ENCODE measurements around the gene ACP6. TPM values are rescaled to one million over a fixed set of nuclear protein-coding genes. Genes with fewer than 3 reads are reported as not detected.

Gene ACP6
- total RNA-seq, 1 experiment from 2014 or later = 31.5 TPM

DNA sequence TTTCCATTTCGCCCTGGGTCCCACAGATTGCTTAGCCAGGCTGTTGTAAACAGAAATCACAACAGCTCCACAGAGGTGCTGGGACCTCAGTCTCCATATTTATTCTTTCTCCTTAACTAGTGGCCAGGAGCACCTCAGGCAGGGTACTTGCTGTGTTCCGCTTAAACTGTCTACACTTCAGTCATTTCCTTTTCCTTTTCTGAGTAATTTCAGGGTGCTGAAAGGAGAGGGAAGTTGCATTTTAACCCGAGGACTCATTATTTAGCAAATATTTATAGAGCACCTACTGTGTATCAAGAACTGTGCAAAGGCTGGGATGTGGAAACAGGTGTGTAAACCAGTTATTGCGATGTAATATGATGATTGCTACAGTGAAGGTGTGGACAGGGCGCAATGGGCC lies 41.9 kb downstream of the ACP6 start (continued):
- TF ChIP-seq, protein P1, sequence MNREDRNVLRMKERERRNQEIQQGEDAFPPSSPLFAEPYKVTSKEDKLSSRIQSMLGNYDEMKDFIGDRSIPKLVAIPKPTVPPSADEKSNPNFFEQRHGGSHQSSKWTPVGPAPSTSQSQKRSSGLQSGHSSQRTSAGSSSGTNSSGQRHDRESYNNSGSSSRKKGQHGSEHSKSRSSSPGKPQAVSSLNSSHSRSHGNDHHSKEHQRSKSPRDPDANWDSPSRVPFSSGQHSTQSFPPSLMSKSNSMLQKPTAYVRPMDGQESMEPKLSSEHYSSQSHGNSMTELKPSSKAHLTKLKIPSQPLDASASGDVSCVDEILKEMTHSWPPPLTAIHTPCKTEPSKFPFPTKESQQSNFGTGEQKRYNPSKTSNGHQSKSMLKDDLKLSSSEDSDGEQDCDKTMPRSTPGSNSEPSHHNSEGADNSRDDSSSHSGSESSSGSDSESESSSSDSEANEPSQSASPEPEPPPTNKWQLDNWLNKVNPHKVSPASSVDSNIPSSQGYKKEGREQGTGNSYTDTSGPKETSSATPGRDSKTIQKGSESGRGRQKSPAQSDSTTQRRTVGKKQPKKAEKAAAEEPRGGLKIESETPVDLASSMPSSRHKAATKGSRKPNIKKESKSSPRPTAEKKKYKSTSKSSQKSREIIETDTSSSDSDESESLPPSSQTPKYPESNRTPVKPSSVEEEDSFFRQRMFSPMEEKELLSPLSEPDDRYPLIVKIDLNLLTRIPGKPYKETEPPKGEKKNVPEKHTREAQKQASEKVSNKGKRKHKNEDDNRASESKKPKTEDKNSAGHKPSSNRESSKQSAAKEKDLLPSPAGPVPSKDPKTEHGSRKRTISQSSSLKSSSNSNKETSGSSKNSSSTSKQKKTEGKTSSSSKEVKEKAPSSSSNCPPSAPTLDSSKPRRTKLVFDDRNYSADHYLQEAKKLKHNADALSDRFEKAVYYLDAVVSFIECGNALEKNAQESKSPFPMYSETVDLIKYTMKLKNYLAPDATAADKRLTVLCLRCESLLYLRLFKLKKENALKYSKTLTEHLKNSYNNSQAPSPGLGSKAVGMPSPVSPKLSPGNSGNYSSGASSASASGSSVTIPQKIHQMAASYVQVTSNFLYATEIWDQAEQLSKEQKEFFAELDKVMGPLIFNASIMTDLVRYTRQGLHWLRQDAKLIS (CRISPR knock-in tag; IDR thresholded peaks at IDR 0.05; ENCODE audit: borderline replicate concordance) = no peak
- TF ChIP-seq, protein P2, sequence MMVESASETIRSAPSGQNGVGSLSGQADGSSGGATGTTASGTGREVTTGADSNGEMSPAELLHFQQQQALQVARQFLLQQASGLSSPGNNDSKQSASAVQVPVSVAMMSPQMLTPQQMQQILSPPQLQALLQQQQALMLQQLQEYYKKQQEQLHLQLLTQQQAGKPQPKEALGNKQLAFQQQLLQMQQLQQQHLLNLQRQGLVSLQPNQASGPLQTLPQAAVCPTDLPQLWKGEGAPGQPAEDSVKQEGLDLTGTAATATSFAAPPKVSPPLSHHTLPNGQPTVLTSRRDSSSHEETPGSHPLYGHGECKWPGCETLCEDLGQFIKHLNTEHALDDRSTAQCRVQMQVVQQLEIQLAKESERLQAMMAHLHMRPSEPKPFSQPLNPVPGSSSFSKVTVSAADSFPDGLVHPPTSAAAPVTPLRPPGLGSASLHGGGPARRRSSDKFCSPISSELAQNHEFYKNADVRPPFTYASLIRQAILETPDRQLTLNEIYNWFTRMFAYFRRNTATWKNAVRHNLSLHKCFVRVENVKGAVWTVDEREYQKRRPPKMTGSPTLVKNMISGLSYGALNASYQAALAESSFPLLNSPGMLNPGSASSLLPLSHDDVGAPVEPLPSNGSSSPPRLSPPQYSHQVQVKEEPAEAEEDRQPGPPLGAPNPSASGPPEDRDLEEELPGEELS (CRISPR knock-in tag; IDR thresholded peaks at IDR 0.05) = no peak

DNA sequence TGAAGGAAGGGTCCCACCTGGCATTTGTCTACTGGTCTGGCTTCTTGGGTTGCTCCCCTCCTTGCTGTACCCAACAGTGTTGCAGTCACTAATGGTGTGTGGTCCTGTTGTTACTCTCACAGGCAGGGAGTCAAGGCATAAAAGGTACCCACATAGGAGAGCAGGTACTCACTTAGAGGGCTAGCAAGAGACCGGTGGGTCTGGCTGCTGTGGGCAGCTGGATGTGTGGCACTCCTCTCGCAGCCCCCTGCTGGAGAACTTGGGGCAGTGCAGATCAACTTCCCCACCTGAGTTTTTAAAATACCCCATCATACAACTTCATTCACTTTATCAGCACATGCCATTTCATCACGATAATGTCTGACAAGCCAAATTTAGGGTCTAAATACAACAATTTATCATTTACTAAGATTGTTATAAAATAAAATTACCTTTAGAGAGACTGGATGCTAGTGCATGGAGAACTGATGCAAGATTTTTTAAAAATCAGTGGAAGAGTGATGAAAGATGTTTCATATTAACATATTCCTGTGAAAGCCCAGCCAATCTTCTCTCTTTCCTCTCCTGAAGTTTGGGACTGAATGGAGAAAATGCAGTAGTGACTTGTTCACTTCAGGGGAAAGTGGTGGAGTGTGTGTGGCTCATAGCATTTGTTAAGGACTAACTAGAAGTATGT lies 42.8 kb downstream of the ACP6 start:
- DNase-seq (ENCODE audit: low spot score) (peak; percentile 60), ATAC-seq (peak; percentile 81)
- ChIA-PET CTCF (interaction anchor here (0.6 to 4.8 kb wide), 24 partner anchors 9 to 386 kb away, joined by 3 to 25 read pairs (median 4); partner anchors contain the start of gene BCL9), POLR2A (no interaction called here)
- H3K4me3 Mint-ChIP-seq = no peak overlapping the region
- no peaks in the 10 kb centered on the region for H3K27me3 Mint-ChIP-seq (ENCODE audit: low read depth)
- H3K9me3 Mint-ChIP-seq = no peaks in the 10 kb centered on the region
- TF ChIP-seq, protein P3, sequence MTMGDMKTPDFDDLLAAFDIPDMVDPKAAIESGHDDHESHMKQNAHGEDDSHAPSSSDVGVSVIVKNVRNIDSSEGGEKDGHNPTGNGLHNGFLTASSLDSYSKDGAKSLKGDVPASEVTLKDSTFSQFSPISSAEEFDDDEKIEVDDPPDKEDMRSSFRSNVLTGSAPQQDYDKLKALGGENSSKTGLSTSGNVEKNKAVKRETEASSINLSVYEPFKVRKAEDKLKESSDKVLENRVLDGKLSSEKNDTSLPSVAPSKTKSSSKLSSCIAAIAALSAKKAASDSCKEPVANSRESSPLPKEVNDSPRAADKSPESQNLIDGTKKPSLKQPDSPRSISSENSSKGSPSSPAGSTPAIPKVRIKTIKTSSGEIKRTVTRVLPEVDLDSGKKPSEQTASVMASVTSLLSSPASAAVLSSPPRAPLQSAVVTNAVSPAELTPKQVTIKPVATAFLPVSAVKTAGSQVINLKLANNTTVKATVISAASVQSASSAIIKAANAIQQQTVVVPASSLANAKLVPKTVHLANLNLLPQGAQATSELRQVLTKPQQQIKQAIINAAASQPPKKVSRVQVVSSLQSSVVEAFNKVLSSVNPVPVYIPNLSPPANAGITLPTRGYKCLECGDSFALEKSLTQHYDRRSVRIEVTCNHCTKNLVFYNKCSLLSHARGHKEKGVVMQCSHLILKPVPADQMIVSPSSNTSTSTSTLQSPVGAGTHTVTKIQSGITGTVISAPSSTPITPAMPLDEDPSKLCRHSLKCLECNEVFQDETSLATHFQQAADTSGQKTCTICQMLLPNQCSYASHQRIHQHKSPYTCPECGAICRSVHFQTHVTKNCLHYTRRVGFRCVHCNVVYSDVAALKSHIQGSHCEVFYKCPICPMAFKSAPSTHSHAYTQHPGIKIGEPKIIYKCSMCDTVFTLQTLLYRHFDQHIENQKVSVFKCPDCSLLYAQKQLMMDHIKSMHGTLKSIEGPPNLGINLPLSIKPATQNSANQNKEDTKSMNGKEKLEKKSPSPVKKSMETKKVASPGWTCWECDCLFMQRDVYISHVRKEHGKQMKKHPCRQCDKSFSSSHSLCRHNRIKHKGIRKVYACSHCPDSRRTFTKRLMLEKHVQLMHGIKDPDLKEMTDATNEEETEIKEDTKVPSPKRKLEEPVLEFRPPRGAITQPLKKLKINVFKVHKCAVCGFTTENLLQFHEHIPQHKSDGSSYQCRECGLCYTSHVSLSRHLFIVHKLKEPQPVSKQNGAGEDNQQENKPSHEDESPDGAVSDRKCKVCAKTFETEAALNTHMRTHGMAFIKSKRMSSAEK (CRISPR knock-in tag; IDR thresholded peaks at IDR 0.05; ENCODE audit: borderline replicate concordance) = no peak
- TF ChIP-seq ZNF121 (CRISPR knock-in tag; IDR thresholded peaks at IDR 0.05) = peak; percentile 100
- TF ChIP-seq, protein P4, sequence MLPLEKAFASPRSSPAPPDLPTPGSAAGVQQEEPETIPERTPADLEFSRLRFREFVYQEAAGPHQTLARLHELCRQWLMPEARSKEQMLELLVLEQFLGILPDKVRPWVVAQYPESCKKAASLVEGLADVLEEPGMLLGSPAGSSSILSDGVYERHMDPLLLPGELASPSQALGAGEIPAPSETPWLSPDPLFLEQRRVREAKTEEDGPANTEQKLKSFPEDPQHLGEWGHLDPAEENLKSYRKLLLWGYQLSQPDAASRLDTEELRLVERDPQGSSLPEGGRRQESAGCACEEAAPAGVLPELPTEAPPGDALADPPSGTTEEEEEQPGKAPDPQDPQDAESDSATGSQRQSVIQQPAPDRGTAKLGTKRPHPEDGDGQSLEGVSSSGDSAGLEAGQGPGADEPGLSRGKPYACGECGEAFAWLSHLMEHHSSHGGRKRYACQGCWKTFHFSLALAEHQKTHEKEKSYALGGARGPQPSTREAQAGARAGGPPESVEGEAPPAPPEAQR (CRISPR knock-in tag; IDR thresholded peaks at IDR 0.05) = no peak
- TF ChIP-seq, protein P5, sequence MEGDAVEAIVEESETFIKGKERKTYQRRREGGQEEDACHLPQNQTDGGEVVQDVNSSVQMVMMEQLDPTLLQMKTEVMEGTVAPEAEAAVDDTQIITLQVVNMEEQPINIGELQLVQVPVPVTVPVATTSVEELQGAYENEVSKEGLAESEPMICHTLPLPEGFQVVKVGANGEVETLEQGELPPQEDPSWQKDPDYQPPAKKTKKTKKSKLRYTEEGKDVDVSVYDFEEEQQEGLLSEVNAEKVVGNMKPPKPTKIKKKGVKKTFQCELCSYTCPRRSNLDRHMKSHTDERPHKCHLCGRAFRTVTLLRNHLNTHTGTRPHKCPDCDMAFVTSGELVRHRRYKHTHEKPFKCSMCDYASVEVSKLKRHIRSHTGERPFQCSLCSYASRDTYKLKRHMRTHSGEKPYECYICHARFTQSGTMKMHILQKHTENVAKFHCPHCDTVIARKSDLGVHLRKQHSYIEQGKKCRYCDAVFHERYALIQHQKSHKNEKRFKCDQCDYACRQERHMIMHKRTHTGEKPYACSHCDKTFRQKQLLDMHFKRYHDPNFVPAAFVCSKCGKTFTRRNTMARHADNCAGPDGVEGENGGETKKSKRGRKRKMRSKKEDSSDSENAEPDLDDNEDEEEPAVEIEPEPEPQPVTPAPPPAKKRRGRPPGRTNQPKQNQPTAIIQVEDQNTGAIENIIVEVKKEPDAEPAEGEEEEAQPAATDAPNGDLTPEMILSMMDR (IDR thresholded peaks at IDR 0.05) = peak; percentile 89
- H3K27ac Mint-ChIP-seq = no peak overlapping the region
- peaks cover 15% of the 10 kb centered on the region for H3K36me3 Mint-ChIP-seq
- H3K4me1 Mint-ChIP-seq = peaks cover 25% of the 10 kb centered on the region

DNA sequence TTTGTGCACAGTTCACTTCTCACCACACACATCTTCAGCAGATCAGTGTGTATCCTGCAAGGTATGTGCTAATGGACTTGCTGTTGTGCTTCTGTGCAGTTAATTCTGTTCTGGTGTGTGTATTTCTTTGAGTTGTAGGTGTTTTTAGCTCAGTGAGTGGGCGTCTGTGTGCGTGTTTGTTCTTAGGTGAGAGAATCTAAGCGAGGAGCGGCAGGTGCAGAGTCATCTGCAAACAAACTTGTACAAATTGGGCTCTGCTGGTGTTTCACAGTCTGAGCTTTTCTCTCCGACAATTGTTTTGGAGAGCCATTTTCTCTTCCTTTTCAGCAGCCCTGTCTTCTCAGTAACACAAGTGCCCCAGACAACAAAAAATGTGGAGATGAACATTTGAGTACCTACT lies 43.6 kb downstream of the ACP6 start:
- no peak for ATAC-seq
- no peak for DNase-seq (ENCODE audit: low spot score)
- H3K4me1 Mint-ChIP-seq = peaks cover 25% of the 10 kb centered on the region
- peak overlapping the region; percentile 54; the same call in 1 of the 2 replicates for H3K27ac Mint-ChIP-seq
- no peaks in the 10 kb centered on the region for H3K9me3 Mint-ChIP-seq
- H3K27me3 Mint-ChIP-seq (ENCODE audit: low read depth) = no peaks in the 10 kb centered on the region
- ChIA-PET POLR2A (interaction anchor here (0.7 kb wide), 1 partner anchor 41 kb away, joined by 3 read pairs; no protein-coding TSS in a partner anchor), CTCF (interaction anchor here (0.6 to 4.8 kb wide), 23 partner anchors 8 to 390 kb away, joined by 3 to 25 read pairs (median 4); partner anchors contain the start of gene BCL9)
- H3K4me3 Mint-ChIP-seq = no peak overlapping the region
- peaks cover 23% of the 10 kb centered on the region for H3K36me3 Mint-ChIP-seq
- TF ChIP-seq NFE2L1 (CRISPR knock-in tag; IDR thresholded peaks at IDR 0.05) (no peak), NR3C1 (CRISPR knock-in tag; conservative IDR thresholded peaks at IDR 0.05; ENCODE audit: low read depth) (no peak)
- TF ChIP-seq, protein P6, sequence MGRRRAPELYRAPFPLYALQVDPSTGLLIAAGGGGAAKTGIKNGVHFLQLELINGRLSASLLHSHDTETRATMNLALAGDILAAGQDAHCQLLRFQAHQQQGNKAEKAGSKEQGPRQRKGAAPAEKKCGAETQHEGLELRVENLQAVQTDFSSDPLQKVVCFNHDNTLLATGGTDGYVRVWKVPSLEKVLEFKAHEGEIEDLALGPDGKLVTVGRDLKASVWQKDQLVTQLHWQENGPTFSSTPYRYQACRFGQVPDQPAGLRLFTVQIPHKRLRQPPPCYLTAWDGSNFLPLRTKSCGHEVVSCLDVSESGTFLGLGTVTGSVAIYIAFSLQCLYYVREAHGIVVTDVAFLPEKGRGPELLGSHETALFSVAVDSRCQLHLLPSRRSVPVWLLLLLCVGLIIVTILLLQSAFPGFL (CRISPR knock-in tag; IDR thresholded peaks at IDR 0.05; ENCODE audit: borderline replicate concordance) = no peak
- TF ChIP-seq, protein P7, sequence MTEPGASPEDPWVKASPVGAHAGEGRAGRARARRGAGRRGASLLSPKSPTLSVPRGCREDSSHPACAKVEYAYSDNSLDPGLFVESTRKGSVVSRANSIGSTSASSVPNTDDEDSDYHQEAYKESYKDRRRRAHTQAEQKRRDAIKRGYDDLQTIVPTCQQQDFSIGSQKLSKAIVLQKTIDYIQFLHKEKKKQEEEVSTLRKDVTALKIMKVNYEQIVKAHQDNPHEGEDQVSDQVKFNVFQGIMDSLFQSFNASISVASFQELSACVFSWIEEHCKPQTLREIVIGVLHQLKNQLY (CRISPR knock-in tag; IDR thresholded peaks at IDR 0.05) = no peak
- TF ChIP-seq, protein P1 (CRISPR knock-in tag; IDR thresholded peaks at IDR 0.05; ENCODE audit: borderline replicate concordance) = no peak

Data from WTC11 (cell line).